ENCODE results near the gene FMN1.
"Not testable (repeated sequence)": the region's sequence is repeated elsewhere in the genome, so short reads cannot be mapped to it uniquely, and the experiment has no call there.

FMN1 gene

DNA sequence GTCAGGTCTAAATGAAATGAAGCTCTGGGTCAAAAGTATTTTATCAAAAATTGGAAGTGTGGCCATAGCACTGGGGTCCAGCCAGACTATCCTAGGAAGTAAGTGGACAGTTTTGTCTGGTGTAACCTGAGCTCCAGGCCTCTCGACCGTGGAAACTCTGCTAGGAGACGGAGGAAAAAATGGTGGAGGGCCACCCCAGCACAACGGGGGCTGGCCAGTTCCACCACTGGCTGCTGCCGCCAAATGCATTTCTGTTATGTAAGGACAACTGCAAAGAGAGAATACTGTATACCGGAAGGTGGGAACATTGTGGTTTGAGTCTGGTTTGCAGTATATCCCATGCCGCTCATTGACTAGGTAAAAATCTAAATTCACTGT, 241.0 kb downstream of the FMN1 start:
- DNase-seq, result no peak

DNA sequence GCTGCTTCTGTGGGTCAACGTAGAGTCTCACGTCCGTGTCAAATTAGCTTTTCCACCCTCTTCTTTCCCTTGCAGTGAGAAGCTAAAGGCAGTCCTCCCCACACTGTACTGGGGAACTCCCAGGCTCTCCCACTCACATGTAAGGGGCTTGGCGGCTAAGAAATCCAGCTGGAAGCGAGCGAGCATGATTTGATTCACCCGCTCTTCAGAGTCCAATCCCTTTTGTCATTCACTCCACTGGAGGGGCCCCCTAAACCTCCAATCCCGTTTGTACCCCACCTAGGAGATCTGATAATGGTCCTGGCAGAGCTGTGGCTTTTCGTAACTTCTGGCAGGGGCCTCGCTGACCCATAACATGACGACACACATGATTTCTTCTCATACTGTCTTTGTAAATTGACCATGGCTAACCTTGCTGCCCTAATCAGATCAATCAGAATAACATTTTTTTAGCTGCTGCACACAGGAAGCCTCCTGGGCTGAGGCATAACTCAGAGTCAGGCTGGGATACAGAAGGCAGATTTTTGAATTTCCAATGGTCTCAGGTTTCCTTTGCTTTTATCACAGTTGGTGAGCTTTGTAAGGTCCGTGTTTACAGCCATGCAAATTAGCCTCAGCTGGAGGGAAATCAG, 241.5 kb downstream of the FMN1 start:
- DNase-seq, result no peak

DNA sequence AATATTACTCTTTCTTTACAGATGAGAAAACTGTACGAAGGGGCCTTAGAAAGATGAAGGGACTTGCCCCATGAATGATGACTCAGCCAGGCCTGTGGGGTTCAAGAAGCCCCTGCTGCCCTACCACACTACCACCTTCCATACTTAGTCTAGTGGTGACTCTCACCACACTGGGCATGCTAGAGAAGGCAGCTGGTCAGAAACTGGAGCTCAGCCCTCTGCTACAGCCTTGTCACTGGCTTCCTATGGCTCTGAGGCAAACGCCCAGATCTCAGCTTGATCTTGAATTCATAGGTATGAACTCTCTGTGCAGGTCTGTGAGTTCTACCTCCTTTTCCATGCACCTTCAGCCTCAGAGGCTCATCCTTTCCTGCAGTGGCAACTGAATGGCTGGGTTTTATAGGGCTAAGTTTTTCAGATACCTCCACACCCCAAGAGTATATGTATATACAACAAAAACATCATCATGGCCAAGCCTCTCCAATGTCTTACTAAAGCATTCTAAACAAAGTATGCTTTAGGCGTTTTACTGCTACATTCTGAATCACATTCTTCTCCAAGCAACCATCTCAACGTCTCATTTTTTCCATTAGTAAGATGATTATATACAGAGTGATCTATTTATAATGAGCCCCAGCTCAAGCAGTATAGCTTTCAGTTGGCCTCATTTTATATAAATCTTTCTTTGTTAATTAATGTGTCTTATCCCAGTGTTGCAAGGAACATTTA, 242.6 kb downstream of the FMN1 start:
- DNase-seq, result no peak

DNA sequence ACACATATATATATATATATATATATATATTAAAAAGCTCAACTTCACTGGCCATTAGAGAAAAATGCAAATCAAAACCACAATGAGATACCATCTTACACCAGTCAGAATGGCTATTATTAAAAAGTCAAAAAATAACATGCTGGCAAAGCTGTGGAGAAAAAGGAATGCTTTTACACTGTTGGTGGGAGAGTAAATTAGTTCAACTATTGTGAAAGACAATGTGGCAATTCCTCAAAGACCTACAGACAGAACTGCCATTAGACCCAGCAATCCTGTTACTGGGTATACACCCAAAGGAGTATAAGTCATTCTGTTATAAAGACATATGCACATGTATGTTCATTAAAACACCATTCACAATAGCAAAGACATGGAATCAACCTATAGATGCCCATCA, 244.5 kb downstream of the FMN1 start:
- not testable (repeated sequence) for DNase-seq

DNA sequence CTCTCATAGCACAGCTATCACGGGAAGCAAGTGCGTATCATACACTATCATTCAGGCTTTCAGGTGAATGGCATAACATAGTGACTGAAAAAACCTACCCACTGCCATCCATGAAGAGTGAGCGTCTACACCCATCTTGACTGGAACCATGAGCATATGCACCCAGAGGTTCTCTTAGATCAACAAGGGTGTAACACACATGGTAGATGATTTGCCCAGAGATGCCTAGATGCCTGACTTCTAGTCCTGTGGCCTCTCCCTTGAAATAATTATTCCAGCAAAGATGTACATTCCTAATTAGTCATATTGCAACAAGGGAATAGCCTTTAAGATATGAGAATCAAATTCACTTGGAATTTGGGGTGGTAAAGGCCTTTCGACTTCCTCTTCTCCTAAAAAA, 248.3 kb downstream of the FMN1 start:
- DNase-seq, result no peak

DNA sequence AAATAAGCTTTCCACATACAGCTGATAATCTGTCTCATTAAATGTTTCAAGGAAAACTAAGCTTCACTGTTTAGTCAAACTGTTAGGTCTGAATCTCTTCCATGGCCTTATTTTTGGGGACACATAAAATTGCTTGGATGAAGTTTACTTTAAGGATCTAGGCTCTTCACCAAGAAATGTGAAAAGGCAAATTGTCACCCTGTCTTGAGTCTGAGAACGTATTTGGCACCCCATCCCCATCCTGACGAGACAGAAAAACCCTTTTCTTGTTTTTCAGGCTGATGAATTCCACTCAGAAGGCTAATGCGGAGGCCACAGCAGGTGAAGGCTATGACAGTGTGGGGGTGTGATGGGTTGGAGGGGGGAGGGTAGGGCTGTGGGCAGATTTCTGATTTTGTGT, 250.1 kb downstream of the FMN1 start:
- DNase-seq, result no peak

DNA sequence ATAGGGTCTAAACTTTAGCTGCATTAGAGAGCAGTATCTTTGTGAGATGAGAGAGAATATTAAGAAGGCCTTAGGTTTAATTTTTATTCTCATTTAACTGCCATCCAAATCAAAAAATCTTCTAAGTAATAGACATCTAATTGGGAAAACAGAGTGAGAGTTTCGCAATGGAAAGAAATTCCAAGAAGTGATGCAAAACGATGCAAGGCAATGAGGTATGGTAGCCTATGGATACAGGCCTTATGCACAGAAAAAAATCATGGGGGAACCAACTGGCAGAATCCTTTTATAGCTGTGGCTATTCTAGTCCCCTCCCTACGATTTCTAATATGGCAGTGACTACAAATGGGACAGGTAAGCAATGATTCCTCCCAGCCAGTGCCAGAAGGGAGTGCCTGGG, 250.8 kb downstream of the FMN1 start:
- DNase-seq, result no peak

DNA sequence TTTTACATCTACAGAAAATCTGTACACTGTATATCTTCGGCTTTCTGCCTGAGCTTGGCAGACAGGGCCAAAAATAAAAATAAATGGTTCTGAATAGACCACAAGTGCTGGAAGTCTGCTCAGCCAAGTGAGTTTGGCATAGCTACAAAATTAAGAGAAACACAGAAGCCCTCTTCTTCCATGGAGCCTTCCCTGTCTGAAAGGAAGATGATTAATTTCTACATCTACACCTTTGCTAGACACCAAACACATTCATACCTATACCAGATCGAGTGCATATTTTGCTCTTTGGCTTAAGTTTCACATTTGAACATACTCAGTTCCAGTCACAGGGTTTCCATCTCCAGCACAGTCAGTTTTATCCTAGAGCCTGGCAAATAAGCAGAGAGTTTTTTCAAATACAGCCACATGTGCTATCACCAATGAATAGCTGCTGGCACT, 252.1 kb downstream of the FMN1 start:
- DNase-seq, result no peak

DNA sequence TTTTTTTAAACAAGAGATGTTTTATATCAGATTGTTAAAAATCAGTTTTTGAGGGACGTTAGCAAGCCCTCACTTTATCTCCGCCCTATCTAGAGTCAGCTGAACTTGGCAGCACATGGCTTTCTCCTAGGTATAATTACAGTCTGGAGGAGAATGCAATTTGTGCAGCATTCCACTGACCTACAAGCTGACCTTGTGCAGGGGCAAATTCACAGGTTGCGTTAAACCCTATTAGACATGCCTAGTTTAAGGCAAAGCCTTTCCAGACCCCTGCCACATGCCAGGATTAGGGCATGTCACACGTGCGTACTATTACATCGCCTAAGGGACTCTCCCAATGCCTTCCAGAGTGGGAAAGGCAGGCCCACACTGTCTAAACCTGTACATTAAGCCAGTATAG, 252.7 kb downstream of the FMN1 start:
- DNase-seq, result no peak

DNA sequence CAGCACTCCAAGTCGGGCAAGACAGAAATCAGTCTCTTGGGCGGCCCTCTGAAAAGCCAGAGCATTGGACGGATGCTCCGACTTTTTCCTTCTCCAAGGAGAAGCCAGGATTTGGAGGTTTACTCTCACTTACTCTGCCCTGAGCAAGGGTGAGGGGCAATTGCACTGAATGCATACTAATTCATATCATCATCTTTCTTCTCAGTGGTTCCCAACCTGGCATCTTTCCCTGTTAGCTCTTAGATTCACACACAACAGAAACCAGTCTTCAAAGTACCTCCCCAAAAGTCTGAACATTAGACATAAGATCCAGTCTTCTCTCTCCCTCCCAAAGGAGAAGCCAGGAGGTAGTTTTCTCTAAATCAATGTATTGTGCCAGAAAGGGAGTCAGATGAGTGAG, 257.5 kb downstream of the FMN1 start:
- DNase-seq, result no peak

DNA sequence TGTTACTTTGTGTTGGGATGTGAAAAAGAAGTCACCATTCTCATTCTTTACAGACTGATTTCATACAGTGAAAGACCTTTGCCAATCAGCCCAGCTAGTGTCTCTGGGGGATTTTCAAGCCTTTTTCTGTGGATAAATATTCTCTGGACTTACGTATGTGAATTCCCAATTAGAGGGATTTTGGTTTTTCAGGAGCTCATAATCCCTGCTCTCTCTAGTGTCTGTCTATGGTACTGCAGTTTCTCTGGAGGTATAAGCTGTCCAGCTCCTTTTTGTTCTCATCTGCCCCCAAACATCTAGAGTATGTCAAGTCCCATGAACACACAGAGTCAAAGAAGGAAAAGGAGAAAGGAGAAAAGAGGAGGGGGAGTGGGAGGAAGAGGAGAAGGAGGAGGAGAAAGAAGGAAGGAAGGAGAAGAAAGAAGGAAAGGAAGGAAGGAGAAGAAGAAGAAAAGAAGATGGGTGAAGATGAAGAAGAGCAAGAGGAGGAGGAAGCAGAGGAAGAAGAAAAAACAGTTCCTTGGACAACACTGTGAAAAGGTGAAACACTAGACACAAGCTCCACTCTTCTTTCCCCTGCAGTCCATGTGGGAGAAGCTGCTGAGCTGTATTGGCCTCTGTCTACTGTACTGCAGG, 258.1 kb downstream of the FMN1 start:
- no peak for DNase-seq

DNA sequence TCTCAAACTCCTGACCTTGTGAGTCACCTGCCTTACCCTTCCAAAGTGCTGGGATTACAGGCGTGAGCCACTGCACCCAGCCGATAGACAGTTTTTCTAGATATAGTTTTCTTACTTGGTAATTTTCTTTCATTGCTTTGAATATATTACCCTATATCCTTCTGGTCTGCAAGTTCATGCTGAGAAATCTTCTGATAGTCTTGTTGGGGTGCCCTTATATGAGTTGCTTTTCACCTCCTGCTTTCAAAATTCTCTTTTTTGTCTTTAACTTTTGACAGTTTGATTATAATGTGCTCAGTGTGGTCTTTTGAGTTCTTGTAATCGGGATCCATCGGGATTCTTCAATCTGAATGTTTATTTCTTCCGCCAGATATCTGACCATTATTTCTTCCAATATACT, 259.4 kb downstream of the FMN1 start:
- DNase-seq, result no peak

DNA sequence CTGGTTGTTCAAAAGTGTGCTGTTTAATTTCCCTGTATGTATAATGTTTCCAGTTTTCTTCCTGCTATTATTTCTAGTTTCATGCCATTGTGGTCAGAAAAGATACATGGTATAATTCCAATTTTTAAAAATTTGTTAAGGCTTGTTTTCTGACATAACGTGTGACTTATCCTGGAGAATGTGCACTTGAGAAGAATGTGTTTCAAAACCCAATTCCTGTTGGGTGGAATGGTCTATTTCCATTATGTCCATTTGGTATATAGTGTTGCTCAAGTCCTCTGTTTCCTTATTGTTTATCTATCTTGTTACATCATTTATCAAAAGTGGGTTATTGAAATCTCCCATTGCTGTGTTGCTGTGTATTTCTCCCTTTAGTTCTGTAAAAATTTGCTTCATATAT, 261.3 kb downstream of the FMN1 start:
- no peak for DNase-seq

DNA sequence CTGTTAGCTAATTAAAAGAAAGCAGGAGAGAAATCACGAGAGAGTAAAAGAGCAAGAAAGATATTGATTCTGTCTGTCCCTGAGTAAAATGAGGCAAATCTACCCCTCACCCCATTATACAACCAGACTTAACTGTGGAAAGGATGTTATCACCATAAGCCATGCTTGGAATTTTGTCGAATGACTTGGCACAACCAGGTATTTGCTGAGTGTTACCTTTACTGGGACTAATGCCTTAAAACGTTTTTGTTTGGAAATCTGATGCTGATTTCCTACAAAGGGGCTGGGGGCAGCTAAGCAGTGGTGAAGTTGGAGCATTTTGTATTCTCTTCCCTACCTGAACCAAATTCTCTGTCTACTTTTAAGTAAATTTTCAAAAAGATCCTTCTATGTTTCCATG, 265.6 kb downstream of the FMN1 start:
- DNase-seq, result no peak

DNA sequence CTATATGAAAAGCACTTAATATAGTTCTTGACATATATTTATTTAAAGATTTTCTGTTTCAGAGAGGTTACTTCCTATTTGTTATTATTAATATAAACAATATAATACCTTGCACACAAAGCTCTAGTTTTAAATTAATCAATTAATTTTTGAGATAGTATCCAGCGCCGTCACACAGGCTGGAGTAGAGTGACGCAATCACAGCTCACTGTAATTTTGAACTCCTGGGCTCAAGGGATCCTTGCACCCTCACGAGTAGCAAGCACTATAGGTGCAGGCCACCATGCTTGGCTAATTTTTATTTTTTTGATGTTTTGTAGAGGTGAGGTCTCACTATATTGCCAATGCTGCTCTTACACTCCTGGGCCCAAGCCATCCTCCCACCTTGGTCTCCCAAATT, 267.4 kb downstream of the FMN1 start:
- no peak for DNase-seq

DNA sequence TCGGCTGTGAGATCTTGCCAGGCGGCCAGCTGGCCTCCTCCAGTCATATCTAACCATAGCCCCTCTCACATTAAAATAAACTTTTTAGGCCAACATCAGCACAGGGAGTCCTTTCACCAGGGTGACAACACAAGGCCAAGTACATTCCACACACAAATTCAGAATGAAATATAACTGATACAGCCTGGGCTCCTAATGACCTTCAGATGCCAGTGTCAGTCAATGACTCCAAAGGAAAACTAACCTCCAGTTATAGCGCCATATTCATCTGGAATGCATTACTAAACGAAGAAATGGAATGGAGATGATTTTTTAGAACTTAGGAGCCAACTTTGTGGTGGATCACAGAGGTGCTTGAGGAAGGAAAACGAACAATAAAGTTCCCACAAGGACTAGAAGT, 271.3 kb downstream of the FMN1 start:
- no peak for DNase-seq

DNA sequence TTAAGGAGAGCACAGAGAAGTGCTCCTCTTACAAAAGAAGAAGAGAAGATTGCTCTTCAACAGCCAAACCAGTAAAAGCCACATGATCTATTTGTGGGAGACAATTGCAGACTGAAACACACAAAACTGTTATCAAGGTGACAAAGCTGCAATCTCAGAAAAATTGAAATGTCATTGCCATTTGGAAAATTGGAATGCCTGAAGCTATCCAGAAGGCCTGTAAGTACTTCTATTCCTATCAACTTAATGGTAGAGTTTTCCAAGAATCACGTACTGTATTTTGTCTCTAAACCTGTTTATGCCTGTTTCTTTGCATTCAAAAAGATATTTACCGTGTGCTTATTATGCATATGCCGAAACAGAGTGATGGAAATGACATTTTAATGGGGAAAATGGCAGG, 272.0 kb downstream of the FMN1 start:
- DNase-seq, result no peak

DNA sequence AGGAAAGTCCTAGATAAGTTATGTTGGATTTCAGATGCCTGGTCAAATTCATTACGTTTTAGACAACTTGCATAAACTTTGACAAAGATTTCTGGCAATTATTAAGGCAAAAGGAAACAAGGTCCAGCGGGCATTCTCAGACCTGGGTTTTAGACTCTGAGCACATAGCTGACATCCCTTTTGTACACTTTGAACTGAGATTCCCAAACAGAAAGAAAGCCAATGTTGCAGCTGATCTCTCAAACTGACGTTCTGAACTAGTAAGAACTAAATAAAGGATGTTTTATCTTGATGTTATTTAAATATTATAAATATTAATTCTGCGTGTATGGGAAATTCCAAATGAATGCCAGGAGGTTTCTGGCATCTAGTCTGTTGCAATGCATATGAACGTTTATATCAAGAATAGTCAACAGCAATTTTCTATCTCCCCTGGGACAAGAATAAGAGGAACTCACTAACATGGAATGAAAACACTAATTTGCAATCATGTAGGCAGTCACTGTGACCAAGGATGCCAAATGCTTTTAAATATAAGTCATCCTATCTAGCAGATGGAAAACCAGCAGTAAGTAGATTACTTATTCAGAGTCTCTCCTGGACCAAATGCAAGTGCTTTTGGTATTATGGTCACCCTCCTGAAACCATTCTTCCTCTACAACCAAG, 274.6 kb downstream of the FMN1 start:
- no peak for DNase-seq

DNA sequence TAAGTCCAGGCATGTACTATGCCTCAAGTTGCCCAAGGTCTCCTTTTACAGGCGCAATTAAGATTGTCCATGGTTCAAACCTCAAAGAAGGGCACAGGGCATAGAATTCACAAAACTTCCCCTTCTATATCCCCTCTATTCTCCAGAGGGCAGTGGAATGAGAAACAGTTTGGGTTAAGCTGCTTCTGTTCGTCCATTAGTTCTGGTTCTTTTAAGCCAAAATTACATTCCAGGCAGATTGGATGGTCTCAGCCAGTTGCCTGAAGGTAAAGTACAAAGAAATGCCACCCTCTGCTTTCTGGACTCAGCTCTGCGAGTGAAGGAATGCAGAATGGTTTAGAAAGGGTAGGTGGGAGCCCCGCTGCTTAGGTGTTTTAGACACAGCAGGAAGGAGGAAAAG, 276.0 kb downstream of the FMN1 start:
- DNase-seq, result no peak

DNA sequence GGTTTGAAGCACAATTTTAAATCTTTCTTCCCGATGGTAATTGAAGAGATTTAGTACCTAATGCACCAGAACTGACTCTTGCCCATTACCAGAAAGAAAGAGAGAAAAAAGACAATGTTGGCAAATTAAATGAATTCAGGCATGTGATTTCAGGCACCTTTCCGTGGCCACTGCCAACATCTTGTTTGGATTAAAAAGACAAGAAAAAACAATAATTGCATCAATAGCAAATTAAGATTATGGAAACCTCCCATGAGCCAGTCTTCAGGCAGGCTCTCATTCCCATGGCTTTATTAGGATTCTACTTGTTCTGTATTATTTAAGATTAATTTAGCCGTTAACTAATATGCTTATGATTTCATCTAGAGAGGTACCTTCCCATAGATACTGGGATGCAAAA, 283.7 kb downstream of the FMN1 start:
- DNase-seq, result no peak

DNA sequence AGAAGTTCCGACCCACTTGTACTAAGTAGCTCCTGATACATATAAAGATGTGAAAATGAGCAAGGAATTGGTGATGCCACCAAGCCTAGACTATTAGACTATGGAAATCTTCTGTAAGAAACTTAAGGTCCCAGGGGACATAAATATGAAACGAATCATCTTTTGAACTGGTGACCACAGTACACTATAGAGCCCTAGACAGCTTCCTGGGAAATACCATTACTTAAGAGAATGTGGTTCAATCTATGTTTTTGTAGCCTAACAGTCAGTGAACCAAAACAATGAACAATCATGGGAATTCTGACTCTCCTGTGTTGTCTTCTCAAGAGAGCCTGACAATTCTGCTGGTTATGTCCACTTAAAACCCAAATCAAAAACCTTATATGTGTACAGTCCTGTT, 285.1 kb downstream of the FMN1 start:
- no peak for DNase-seq

DNA sequence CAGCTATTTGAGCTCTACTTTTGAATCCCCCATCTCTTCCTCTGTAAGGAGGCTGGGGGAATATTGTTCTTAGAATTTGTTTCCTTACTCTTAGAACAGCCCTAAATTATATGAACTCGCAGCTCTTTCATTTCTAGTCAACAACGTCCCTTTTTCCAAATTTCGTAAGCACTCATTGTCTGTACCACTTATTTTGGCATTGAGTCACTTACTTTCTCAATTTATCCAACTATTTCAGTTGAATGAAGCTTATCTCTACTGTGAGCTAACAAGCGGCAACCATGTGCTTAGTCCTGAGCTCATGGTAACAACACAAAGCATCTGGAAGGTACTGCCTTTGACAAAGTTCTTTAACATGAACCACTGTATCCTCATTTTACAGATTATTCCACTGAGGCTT, 285.6 kb downstream of the FMN1 start:
- no peak for DNase-seq

DNA sequence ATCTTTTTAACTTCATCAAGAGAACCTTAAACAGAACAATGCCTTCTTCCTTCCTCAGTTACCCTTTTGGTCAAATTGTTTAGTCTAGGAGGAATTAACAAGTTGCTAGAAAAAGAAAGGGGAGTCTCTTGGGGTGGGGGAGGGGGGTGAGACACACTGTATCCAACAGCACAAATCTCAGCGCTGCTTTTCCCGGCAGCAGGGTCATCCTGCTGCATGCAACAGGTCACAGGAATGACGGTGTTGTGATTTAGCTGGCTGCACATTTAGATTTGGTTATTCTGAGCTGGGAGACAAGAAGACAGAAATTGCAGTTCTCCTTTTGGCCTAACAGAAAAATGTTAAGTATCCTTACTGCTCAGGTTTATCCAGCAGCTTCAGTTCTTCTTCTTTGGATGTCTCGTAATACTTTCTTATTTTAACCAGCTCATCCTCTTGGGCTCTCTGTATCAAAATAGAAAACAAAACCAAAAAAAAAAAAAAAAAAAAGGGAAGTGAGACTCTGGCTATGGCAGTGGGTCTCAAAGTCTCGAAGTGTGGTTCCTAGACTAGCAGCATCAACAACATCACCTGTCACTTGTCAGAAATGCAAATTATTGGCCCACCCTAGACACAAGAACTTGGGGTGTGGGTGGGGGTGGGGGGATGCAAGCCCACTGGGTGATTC, 286.2 kb downstream of the FMN1 start:
- no peak for DNase-seq

DNA sequence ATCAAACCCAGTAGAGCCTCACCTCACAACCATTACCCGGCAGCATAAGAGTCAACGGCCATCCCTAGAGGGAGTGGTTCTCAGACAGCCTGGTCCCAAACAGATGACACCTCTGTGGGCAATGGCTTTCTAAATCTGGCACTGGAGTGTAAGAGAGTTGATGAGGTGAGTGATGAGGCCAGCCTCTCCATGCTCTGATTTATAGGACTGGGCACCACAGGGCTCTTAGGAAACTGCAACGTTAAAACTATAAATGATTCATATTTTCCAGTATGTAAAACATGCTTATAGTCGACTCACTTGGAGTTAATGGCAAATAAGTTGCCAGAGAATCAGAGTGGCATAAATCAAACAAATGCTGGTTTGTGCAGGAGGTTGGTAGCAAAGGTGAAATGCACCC, 289.0 kb downstream of the FMN1 start:
- DNase-seq, result no peak
